ENCODE measurements around the gene RPS6KC1.

RPS6KC1 gene

GRCh38 chr1:213162338-213162737, 111.3 kb downstream of the RPS6KC1 start:
- no peak overlapping the region for H3K4me3 ChIP-seq (ENCODE audit: low read depth, low read length)
- TF ChIP-seq, protein P1, sequence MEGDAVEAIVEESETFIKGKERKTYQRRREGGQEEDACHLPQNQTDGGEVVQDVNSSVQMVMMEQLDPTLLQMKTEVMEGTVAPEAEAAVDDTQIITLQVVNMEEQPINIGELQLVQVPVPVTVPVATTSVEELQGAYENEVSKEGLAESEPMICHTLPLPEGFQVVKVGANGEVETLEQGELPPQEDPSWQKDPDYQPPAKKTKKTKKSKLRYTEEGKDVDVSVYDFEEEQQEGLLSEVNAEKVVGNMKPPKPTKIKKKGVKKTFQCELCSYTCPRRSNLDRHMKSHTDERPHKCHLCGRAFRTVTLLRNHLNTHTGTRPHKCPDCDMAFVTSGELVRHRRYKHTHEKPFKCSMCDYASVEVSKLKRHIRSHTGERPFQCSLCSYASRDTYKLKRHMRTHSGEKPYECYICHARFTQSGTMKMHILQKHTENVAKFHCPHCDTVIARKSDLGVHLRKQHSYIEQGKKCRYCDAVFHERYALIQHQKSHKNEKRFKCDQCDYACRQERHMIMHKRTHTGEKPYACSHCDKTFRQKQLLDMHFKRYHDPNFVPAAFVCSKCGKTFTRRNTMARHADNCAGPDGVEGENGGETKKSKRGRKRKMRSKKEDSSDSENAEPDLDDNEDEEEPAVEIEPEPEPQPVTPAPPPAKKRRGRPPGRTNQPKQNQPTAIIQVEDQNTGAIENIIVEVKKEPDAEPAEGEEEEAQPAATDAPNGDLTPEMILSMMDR (IDR thresholded peaks at IDR 0.05; ENCODE audit: insufficient read depth, low read depth, low read length, missing control alignments) = no peak
- DNase-seq (ENCODE audit: low read depth) = no peak

- no peak overlapping the region for H3K4me3 ChIP-seq (ENCODE audit: low read depth, low read length)
- no peak for DNase-seq (ENCODE audit: low read depth)
- TF ChIP-seq, protein P1 (IDR thresholded peaks at IDR 0.05; ENCODE audit: insufficient read depth, low read depth, low read length, missing control alignments) = no peak
These were observed 111.8 kb downstream of the RPS6KC1 start for GRCh38 chr1:213162862-213163261.

- H3K4me3 ChIP-seq (ENCODE audit: low read depth, low read length) = no peak overlapping the region
- TF ChIP-seq, protein P1 (IDR thresholded peaks at IDR 0.05; ENCODE audit: insufficient read depth, low read depth, low read length, missing control alignments) = no peak
- DNase-seq (ENCODE audit: low read depth) = no peak
These were observed 112.3 kb downstream of the RPS6KC1 start for GRCh38 chr1:213163278-213163711.

DNA sequence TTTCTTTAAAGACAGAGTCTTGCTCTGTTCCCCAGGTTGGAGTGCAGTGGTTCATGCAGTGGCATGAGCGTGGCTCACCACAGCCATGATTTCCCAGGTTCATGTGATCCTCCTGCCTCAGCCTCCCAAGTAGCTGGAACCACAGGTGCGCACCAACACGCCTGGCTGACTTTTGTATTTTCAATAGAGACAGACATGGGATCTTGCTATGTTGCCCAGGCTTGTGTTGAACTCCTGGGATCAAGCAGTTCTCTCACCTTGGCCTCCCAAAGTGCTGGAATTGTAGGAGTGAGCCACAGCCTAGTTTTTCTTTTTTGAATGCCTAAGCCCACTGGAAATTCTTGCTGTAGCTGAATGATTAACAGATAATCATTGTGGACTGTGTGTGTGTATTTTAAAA, 113.5 kb downstream of the RPS6KC1 start:
- no peak overlapping the region for H3K4me3 ChIP-seq (ENCODE audit: low read depth, low read length)
- DNase-seq (ENCODE audit: low read depth) = no peak
- TF ChIP-seq, protein P1 (IDR thresholded peaks at IDR 0.05; ENCODE audit: insufficient read depth, low read depth, low read length, missing control alignments) = no peak

DNA sequence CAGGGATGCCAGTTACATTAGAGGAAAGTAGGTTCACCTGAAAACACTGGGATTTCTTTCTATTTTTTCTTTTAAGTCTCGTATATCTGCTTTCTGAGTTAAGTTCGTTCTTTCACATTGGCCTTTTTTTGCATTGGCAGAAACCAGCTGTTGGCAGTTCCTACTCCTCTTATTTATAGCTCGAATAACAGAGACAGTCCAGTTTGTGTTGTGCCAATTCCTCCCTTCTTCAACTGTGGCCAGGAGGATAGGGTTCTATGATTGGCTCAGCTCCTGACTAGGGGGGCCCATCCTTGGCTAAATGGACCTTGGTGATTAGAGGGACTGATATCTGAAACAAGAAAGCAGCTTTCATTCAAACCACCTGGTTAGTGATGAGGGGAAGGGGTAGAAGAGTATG, 115.8 kb downstream of the RPS6KC1 start:
- DNase-seq (ENCODE audit: low read depth) = no peak
- TF ChIP-seq, protein P1 (IDR thresholded peaks at IDR 0.05; ENCODE audit: insufficient read depth, low read depth, low read length, missing control alignments) = no peak
- H3K4me3 ChIP-seq (ENCODE audit: low read depth, low read length) = no peak overlapping the region

DNA sequence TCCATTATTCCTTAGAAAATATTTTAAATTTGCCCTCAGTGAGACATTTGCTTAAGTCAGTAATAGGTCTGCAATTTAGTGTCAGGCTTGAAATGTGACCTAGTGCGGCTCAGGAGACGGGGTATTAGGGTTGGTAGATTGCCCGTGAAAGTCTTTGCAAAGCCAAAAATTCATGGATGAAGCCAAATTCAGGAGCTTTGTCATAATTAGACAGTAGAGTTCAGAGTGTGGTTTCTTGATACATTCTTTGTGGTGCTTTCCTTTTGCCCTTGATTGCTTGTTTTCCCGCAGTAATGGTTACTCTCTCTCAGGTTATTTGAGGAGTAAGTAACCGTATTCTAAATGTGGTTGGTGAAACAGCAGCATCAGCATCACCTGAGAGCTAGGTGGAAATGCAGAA, 120.7 kb downstream of the RPS6KC1 start:
- DNase-seq (ENCODE audit: low read depth) = no peak
- H3K4me3 ChIP-seq (ENCODE audit: low read depth, low read length) = no peak overlapping the region
- TF ChIP-seq, protein P1 (IDR thresholded peaks at IDR 0.05; ENCODE audit: insufficient read depth, low read depth, low read length, missing control alignments) = no peak

DNA sequence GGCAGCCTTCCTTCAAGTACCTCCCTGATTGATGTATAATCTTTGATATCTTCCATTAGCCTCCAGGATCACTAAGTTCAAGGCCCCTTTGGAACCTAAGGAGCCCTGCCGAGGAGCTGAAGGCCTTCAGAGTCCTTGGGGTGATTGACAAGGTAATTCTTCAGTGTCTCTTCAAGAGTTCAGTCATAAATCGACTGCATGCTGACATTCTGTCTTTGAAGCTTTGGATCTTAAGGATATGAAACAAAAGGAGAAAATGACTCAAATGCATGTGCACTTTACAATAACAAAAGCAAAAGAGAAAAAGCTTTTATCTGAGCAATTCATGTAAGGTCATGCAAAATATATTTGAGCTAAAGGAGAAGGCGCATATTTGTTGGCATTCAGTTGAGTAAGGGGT, 125.3 kb downstream of the RPS6KC1 start:
- TF ChIP-seq, protein P1 (IDR thresholded peaks at IDR 0.05; ENCODE audit: insufficient read depth, low read depth, low read length, missing control alignments) = no peak
- no peak for DNase-seq (ENCODE audit: low read depth)
- no peak overlapping the region for H3K4me3 ChIP-seq (ENCODE audit: low read depth, low read length)

Data from GM12865 (cell line).